CD8-positive, alpha-beta memory T cell (primary cell): ENCODE results near the gene TSPO2. TPM values are rescaled to one million over a fixed set of nuclear protein-coding genes. Genes with fewer than 3 reads are reported as not detected.
A peak's percentile ranks its signal among the peaks of the same experiment; 100 is the strongest.

Experiments
- CTCF ChIA-PET: fragments of 350-600 bp; sonication (Branson Sonifier 250); formaldehyde crosslinking; loops from one replicate; lab custom pipeline; 2021; ENCODE audit warnings: antibody characterized with exemption; lab: Charles Lee
- POLR2A ChIA-PET: fragments of 350-600 bp; sonication (Branson Sonifier 250); formaldehyde crosslinking; loops from one replicate; lab custom pipeline; 2021; ENCODE audit warnings: antibody characterized with exemption; lab: Charles Lee
- DNase-seq, 5 donors: peaks; one replicate each; pipeline versions ENCODE4 v3.0.0 to v3.0.0-alpha.2; 2020 to 2022; ENCODE audit warnings: mixed read lengths in 1 of 5
- H3K27ac ChIP-seq: one replicate; pipeline ENCODE4 v1.7.0; 2013; ENCODE audit warnings: low read depth, mild to moderate bottlenecking, low read length, moderate library complexity
- H3K27me3 ChIP-seq: 2 replicates; pipeline ENCODE4 v1.7.0; 2013; ENCODE audit warnings: low read length, mild to moderate bottlenecking; ENCODE audit not compliant: insufficient read depth, poor library complexity, severe bottlenecking
- H3K36me3 ChIP-seq: 2 replicates; pipeline ENCODE4 v1.7.0; 2013; ENCODE audit warnings: mild to moderate bottlenecking, low read length, moderate library complexity; ENCODE audit not compliant: insufficient read depth
- H3K4me1 ChIP-seq: 2 replicates; pipeline ENCODE4 v1.7.0; 2013; ENCODE audit warnings: mild to moderate bottlenecking, low read length, moderate library complexity; ENCODE audit not compliant: insufficient read depth
- H3K4me3 ChIP-seq: 2 replicates; pipeline ENCODE4 v1.7.0; 2013; ENCODE audit warnings: mild to moderate bottlenecking, low read length
- H3K9me3 ChIP-seq: 2 replicates; pipeline ENCODE4 v1.7.0; 2013; ENCODE audit warnings: mild to moderate bottlenecking, low read length
- H3K27ac Mint-ChIP-seq, 8 donors: one replicate each; pipeline ENCODE4 v1.8.0; 2020 to 2021; ENCODE audit warnings: mixed read lengths in 8 of 8, mild to moderate bottlenecking in 6 of 8, inconsistent platforms in 3 of 8, moderate library complexity in 3 of 8
- H3K27me3 Mint-ChIP-seq, 2 donors: one replicate each; pipeline ENCODE4 v1.8.0; 2020 to 2021; ENCODE audit warnings: mixed read lengths in 2 of 2, mild to moderate bottlenecking in 1 of 2, moderate library complexity in 1 of 2
- H3K36me3 Mint-ChIP-seq, 3 donors: one replicate each; pipeline ENCODE4 v1.8.0; 2020 to 2021; ENCODE audit warnings: mixed read lengths in 3 of 3, inconsistent platforms in 1 of 3, mild to moderate bottlenecking in 1 of 3
- H3K4me1 Mint-ChIP-seq, 3 donors: one replicate each; pipeline ENCODE4 v1.8.0; 2020 to 2021; ENCODE audit warnings: mixed read lengths in 3 of 3, inconsistent platforms in 1 of 3, mild to moderate bottlenecking in 1 of 3
- H3K4me3 Mint-ChIP-seq, 7 donors: one replicate each; pipeline ENCODE4 v1.8.0; 2020 to 2021; ENCODE audit warnings: mixed read lengths in 7 of 7, mild to moderate bottlenecking in 6 of 7, moderate library complexity in 4 of 7, inconsistent platforms in 2 of 7
- H3K9me3 Mint-ChIP-seq, 5 donors: one replicate each; pipeline ENCODE4 v1.8.0; 2020 to 2022; ENCODE audit warnings: mixed read lengths in 5 of 5, mild to moderate bottlenecking in 3 of 5, moderate library complexity in 2 of 5, inconsistent platforms in 1 of 5
- polyA plus RNA-seq: library from polyadenylated mRNA; unstranded; fragments of 300-500 nt; fragmentation: Illumina TruSeq; gene quantifications from one replicate; pipeline ENCODE4 v1.2.3, GENCODE V29; 2021
- total RNA-seq, 2 experiments: library from RNA; stranded (reverse); gene quantifications; one replicate each; pipeline ENCODE4 v1.2.3, GENCODE V29; 2021

TSPO2 gene
- total and polyA plus RNA-seq, 3 experiments from 2014 or later = not detected

DNA sequence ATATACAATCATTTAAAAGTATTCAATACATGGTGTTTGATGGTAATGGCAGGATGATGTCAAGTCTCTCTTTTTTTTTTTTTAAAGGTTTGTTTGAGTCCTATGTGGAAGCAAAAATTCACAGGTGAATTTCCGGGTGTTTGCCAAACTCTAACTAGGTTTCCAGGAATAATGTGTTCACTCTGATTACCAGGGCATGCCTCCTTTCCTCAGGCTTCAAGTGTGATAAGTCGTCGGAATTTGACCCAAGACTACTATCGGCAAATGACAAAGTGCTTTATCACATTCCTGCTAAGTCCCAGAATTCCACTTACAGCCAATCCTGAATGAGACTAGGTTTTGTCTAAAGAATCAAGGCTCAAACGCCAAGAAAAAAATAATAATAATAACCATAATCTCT, 22.6 kb downstream of the TSPO2 start:
- no peak for DNase-seq
- Mint-ChIP-seq H3K36me3 (peaks cover 9 to 93% (median 15%) of the 10 kb centered on the region in 3 donors), H3K4me3 (no peak overlapping the region), H3K9me3 (no peaks in the 10 kb centered on the region), H3K27ac (no peak overlapping the region), H3K4me1 (peaks cover 7 to 18% (median 10%) of the 10 kb centered on the region in 3 donors), H3K27me3 (no peaks in the 10 kb centered on the region)
- ChIA-PET POLR2A (no interaction called here), CTCF (no interaction called here)
- H3K4me1 ChIP-seq = no peaks in the 10 kb centered on the region
- H3K27ac ChIP-seq = no peak overlapping the region
- H3K4me3 ChIP-seq = no peak overlapping the region
- H3K9me3 ChIP-seq = no peaks in the 10 kb centered on the region
- H3K27me3 ChIP-seq = no peaks in the 10 kb centered on the region
- peaks cover 55% of the 10 kb centered on the region for H3K36me3 ChIP-seq

GRCh38 chr6:41065550-41066026, 23.3 kb downstream of the TSPO2 start:
- no peaks in the 10 kb centered on the region for H3K9me3 Mint-ChIP-seq
- Histone ChIP-seq H3K36me3 (peaks cover 55% of the 10 kb centered on the region), H3K27ac (no peak overlapping the region), H3K27me3 (no peaks in the 10 kb centered on the region), H3K4me3 (no peak overlapping the region), H3K9me3 (no peaks in the 10 kb centered on the region), H3K4me1 (peaks cover 5% of the 10 kb centered on the region)
- H3K4me1 Mint-ChIP-seq = peaks cover 11 to 20% (median 15%) of the 10 kb centered on the region in 3 donors
- peak overlapping the region in 2 of 8 donors; percentile 14 to 41 for H3K27ac Mint-ChIP-seq
- CTCF ChIA-PET = interaction anchor here (0.8 to 1.3 kb wide), 4 partner anchors 9 to 61 kb away, joined by 3 to 6 read pairs (median 4); no protein-coding TSS in a partner anchor
- no peak overlapping the region for H3K4me3 Mint-ChIP-seq
- POLR2A ChIA-PET = no interaction called here
- peaks cover 9 to 92% (median 14%) of the 10 kb centered on the region in 3 donors for H3K36me3 Mint-ChIP-seq
- DNase-seq = no peak
- no peaks in the 10 kb centered on the region for H3K27me3 Mint-ChIP-seq

GRCh38 chr6:41066867-41067304, 24.6 kb downstream of the TSPO2 start:
- Mint-ChIP-seq H3K4me1 (peaks cover 23 to 32% (median 27%) of the 10 kb centered on the region in 3 donors), H3K9me3 (no peaks in the 10 kb centered on the region), H3K27me3 (no peaks in the 10 kb centered on the region), H3K4me3 (peak overlapping the region in 1 of 7 donors; percentile 26), H3K36me3 (peaks cover 9 to 85% (median 16%) of the 10 kb centered on the region in 3 donors), H3K27ac (peak overlapping the region in 6 of 8 donors; percentile 14 to 79 (median 36))
- peaks cover 14% of the 10 kb centered on the region for H3K4me1 ChIP-seq
- H3K27ac ChIP-seq = no peak overlapping the region
- H3K4me3 ChIP-seq = no peak overlapping the region
- H3K36me3 ChIP-seq = peaks cover 50% of the 10 kb centered on the region
- CTCF ChIA-PET = interaction anchor here (1.4 kb wide), 1 partner anchor 14 kb away, joined by 5 read pairs; the partner anchor contains the start of gene APOBEC2
- DNase-seq = peak; percentile 47 to 71 (median 58)
- no peaks in the 10 kb centered on the region for H3K9me3 ChIP-seq
- no peaks in the 10 kb centered on the region for H3K27me3 ChIP-seq
- POLR2A ChIA-PET = no interaction called here

GRCh38 chr6:41071501-41071922, 29.2 kb downstream of the TSPO2 start:
- peaks cover 0 to 6% of the 10 kb centered on the region in 2 donors for H3K27me3 Mint-ChIP-seq
- peaks cover 39% of the 10 kb centered on the region for H3K4me1 ChIP-seq
- no peaks in the 10 kb centered on the region for H3K9me3 Mint-ChIP-seq
- peak overlapping the region; percentile 89 to 99 (median 95) for H3K4me3 Mint-ChIP-seq
- H3K27ac Mint-ChIP-seq = peak overlapping the region; percentile 96 to 99 (median 98)
- ChIA-PET POLR2A (interaction anchor here (1.4 kb wide), 1 partner anchor 18 kb away, joined by 3 read pairs; the partner anchor contains the start of gene APOBEC2), CTCF (interaction anchor here (1.0 to 2.3 kb wide), 3 partner anchors 16 to 43 kb away, joined by 3 to 12 read pairs (median 3); no protein-coding TSS in a partner anchor)
- peak overlapping the region; percentile 98 for H3K4me3 ChIP-seq
- peaks cover 49 to 56% (median 54%) of the 10 kb centered on the region in 3 donors for H3K4me1 Mint-ChIP-seq
- DNase-seq = no peak
- peaks cover 26% of the 10 kb centered on the region for H3K36me3 ChIP-seq
- H3K27ac ChIP-seq = peak overlapping the region; percentile 93
- H3K27me3 ChIP-seq = no peaks in the 10 kb centered on the region
- H3K9me3 ChIP-seq = no peaks in the 10 kb centered on the region
- H3K36me3 Mint-ChIP-seq = peaks cover 9 to 64% (median 12%) of the 10 kb centered on the region in 3 donors

GRCh38 chr6:41071923-41072835, 29.9 kb downstream of the TSPO2 start, which contains the start of gene OARD1:
Gene OARD1, minus strand, starts transcription at chr6:41072356. Its CDS starts 722 bp downstream, at chr6:41071634.
- H3K4me1 ChIP-seq = peaks cover 39% of the 10 kb centered on the region
- ChIA-PET POLR2A (interaction anchor here (0.8 to 1.4 kb wide), 5 partner anchors 19 to 662 kb away, joined by 3 to 7 read pairs (median 4); partner anchors contain the start of gene APOBEC2), CTCF (interaction anchor here (1.0 to 2.3 kb wide), 4 partner anchors 16 to 43 kb away, joined by 3 to 12 read pairs (median 3); no protein-coding TSS in a partner anchor)
- H3K27me3 ChIP-seq = no peaks in the 10 kb centered on the region
- peak within 1 kb of the TSS; percentile 89 to 99 (median 95) for H3K4me3 Mint-ChIP-seq
- H3K9me3 Mint-ChIP-seq = no peaks in the 10 kb centered on the region
- DNase-seq = peak; percentile 99 to 100 (median 100)
- H3K9me3 ChIP-seq = no peaks in the 10 kb centered on the region
- H3K36me3 ChIP-seq = peaks cover 23% of the 10 kb centered on the region
- peak within 1 kb of the TSS; percentile 94 for H3K27ac ChIP-seq
- peak within 1 kb of the TSS; percentile 96 to 99 (median 98) for H3K27ac Mint-ChIP-seq
- H3K4me3 ChIP-seq = peak within 1 kb of the TSS; percentile 98
- H3K27me3 Mint-ChIP-seq = peaks cover 0 to 6% of the 10 kb centered on the region in 2 donors
- H3K4me1 Mint-ChIP-seq = peaks cover 44 to 56% (median 54%) of the 10 kb centered on the region in 3 donors
- H3K36me3 Mint-ChIP-seq = peaks cover 4 to 58% (median 6%) of the 10 kb centered on the region in 3 donors

- Histone ChIP-seq H3K27ac (peak within 1 kb of the TSS; percentile 94), H3K4me3 (peak within 1 kb of the TSS; percentile 98), H3K36me3 (peaks cover 17% of the 10 kb centered on the region), H3K9me3 (no peaks in the 10 kb centered on the region), H3K4me1 (peaks cover 39% of the 10 kb centered on the region), H3K27me3 (no peaks in the 10 kb centered on the region)
- ChIA-PET CTCF (interaction anchor here (1.0 to 2.3 kb wide), 3 partner anchors 17 to 44 kb away, joined by 3 to 12 read pairs (median 3); no protein-coding TSS in a partner anchor), POLR2A (interaction anchor here (0.8 to 1.2 kb wide), 4 partner anchors 45 to 662 kb away, joined by 3 to 7 read pairs (median 4); no protein-coding TSS in a partner anchor)
- peaks cover 0 to 6% of the 10 kb centered on the region in 2 donors for H3K27me3 Mint-ChIP-seq
- peaks cover 46 to 60% (median 56%) of the 10 kb centered on the region in 3 donors for H3K4me1 Mint-ChIP-seq
- peak in 2 of 5 donors; percentile 100 for DNase-seq
- H3K4me3 Mint-ChIP-seq = peak within 1 kb of the TSS; percentile 89 to 99 (median 95)
- no peaks in the 10 kb centered on the region for H3K9me3 Mint-ChIP-seq
- H3K27ac Mint-ChIP-seq = peak within 1 kb of the TSS; percentile 96 to 99 (median 98)
- H3K36me3 Mint-ChIP-seq = peaks cover 0 to 51% (median 4%) of the 10 kb centered on the region in 3 donors
Observed at GRCh38 chr6:41072836-41073202, 30.6 kb downstream of the TSPO2 start, which contains the start of gene NFYA. Gene NFYA, plus strand, starts transcription at chr6:41072974. Its CDS starts 6,116 bp downstream, at chr6:41079090.
